Spleen (tissue), 7 donors: ENCODE data around the gene TRPV5.

Experiments
- CTCF ChIP-seq, 11 experiments: fragments of 200-600 bp in 7 of 11; fragments of 450-650 bp in 4 of 11; sonication (generic) in 4 of 11; IDR thresholded peaks in 8 of 11; conservative IDR thresholded peaks in 3 of 11; 1 replicate in 7 of 11; 2 replicates in 4 of 11; pipeline versions ENCODE4 v1.4.0 to v1.8.0; 2016 to 2021; ENCODE audit warnings: antibody characterized with exemption in 11 of 11, inconsistent platforms in 4 of 11, mild to moderate bottlenecking in 1 of 11
- POLR2A ChIP-seq, 3 donors: fragments of 450-650 bp; IDR thresholded peaks; one replicate each; pipeline ENCODE4 v1.5.1; 2017; ENCODE audit warnings: antibody characterized with exemption in 3 of 3, mild to moderate bottlenecking in 1 of 3
- POLR2AphosphoS5 ChIP-seq, 3 donors: sonication (generic); formaldehyde crosslinking; IDR thresholded peaks; one replicate each; pipeline ENCODE4 v1.5.1; 2017; ENCODE audit warnings: antibody characterized with exemption in 3 of 3
- donor health status: DM: no; HTN: no; CAD: no; lungs with moderate emphysema.
- donor health status: DM: no; HTN: no; CAD: no.
- donor health status: DM: no; HTN: no; CAD: no.

GRCh38 chr7:142894985-142895593 is 38.5 kb downstream of the TRPV5 start:
- TF ChIP-seq POLR2A (IDR thresholded peaks at IDR 0.05) (no peak), CTCF (IDR thresholded peaks at IDR 0.05 in 8 of 11, conservative IDR thresholded peaks at IDR 0.05 in 3 of 11) (no peak), POLR2AphosphoS5 (IDR thresholded peaks at IDR 0.05) (no peak)
